Epithelial cell of alveolus of lung (primary cell): ENCODE data around the gene HCN3. TPM values are rescaled to one million over a fixed set of nuclear protein-coding genes. Genes with fewer than 3 reads are reported as not detected.

Experiments
- total RNA-seq: library from RNA; depleted of rRNA; stranded (reverse); fragments of >200 nt; gene quantifications from 2 replicates; pipeline ENCODE4 v1.2.1, GENCODE V29; 2015

The HCN3 gene
- 0.08 and 0.26 TPM in 2 replicates for total RNA-seq

GRCh38 chr1:155277070-155277901 lies at the start of gene HCN3:
Gene HCN3, plus strand, starts transcription at chr1:155277463. Its CDS starts 128 bp downstream, at chr1:155277591.

GRCh38 chr1:155255243-155256007 lies 21.8 kb upstream of the HCN3 start, which contains the start of gene ENTREP3:
Gene ENTREP3, minus strand, starts transcription at chr1:155255483. Its CDS starts 606 bp downstream, at chr1:155254877.

GRCh38 chr1:155261852-155262673 lies 15.2 kb upstream of the HCN3 start, which contains the start of gene SCAMP3:
Gene SCAMP3, minus strand, starts transcription at chr1:155262360. Its CDS starts 209 bp downstream, at chr1:155262151.

GRCh38 chr1:155273343-155274245 lies 3.7 kb upstream of the HCN3 start, which contains the start of gene CLK2:
Gene CLK2, minus strand, starts transcription at chr1:155273504. Its CDS starts 2,527 bp downstream, at chr1:155270977.

GRCh38 chr1:155301342-155301841 lies 24.1 kb downstream of the HCN3 start, which contains the start of gene PKLR:
Gene PKLR, minus strand, starts transcription at chr1:155301438. Its CDS starts 43 bp downstream, at chr1:155301395.

GRCh38 chr1:155308493-155309422 lies 31.5 kb downstream of the HCN3 start, which contains the start of gene FDPS:
Gene FDPS, plus strand, starts transcription at chr1:155308866. Its CDS starts 924 bp downstream, at chr1:155309790.

GRCh38 chr1:155320661-155321617 lies 43.7 kb downstream of the HCN3 start, which contains the start of gene RUSC1:
Gene RUSC1, plus strand, starts transcription at chr1:155320894. Its CDS starts 880 bp downstream, at chr1:155321774.

Other genes starting within 250 kb of the HCN3 start
- not detected in 2 replicates for gene DCST2, start 243.7 kb upstream of the HCN3 start, total RNA-seq
- gene DCST1, start 243.6 kb upstream of the HCN3 start, total RNA-seq: not detected in 2 replicates
- 33.1 and 81.6 TPM in 2 replicates for gene ADAM15, start 226.1 kb upstream of the HCN3 start, total RNA-seq
- 10.2 and 11.7 TPM in 2 replicates for gene EFNA4, start 213.7 kb upstream of the HCN3 start, total RNA-seq
- 1.7 and 1.9 TPM in 2 replicates for gene EFNA3, start 198.6 kb upstream of the HCN3 start, total RNA-seq
- 1.8 and 14.9 TPM in 2 replicates for gene EFNA1, start 149.6 kb upstream of the HCN3 start, total RNA-seq
- 21.5 and 51.5 TPM in 2 replicates for gene SLC50A1, start 141.6 kb upstream of the HCN3 start, total RNA-seq
- gene DPM3, start 136.9 kb upstream of the HCN3 start, total RNA-seq: 87.8 and 104 TPM in 2 replicates
- 133 and 203 TPM in 2 replicates for gene KRTCAP2, start 104.2 kb upstream of the HCN3 start, total RNA-seq
- gene TRIM46, start 103.6 kb upstream of the HCN3 start, total RNA-seq: 3.6 and 6.4 TPM in 2 replicates
- 15.5 and 19.9 TPM in 2 replicates for gene THBS3, start 69.6 kb upstream of the HCN3 start, total RNA-seq
- gene MTX1, start 68.8 kb upstream of the HCN3 start, total RNA-seq: 70.7 and 116 TPM in 2 replicates
- gene ENTREP3, start 22.0 kb upstream of the HCN3 start, total RNA-seq: 15.5 and 45.0 TPM in 2 replicates
- 73.5 and 116 TPM in 2 replicates for gene SCAMP3, start 15.1 kb upstream of the HCN3 start, total RNA-seq
- gene CLK2, start 4.0 kb upstream of the HCN3 start, total RNA-seq: 19.5 and 23.6 TPM in 2 replicates
- not detected in 2 replicates for gene PKLR, start 24.0 kb downstream of the HCN3 start, total RNA-seq
- gene FDPS, start 31.4 kb downstream of the HCN3 start, total RNA-seq: 85.9 and 462 TPM in 2 replicates
- 30.7 and 32.8 TPM in 2 replicates for gene RUSC1, start 43.4 kb downstream of the HCN3 start, total RNA-seq